Brain microvascular endothelial cell (primary cell): ENCODE data around the gene SLC2A11.
"Not testable (repeated sequence)": the region's sequence is repeated elsewhere in the genome, so short reads cannot be mapped to it uniquely, and the experiment has no call there.

Experiments
- DNase-seq: peaks from one replicate; pipeline ENCODE4 v3.0.0-alpha.2; 2020
- H3K27ac ChIP-seq: fragments of 250-450 bp; sonication (Bioruptor Pico); 2 replicates; pipeline ENCODE4 v1.5.1; 2020; ENCODE audit warnings: mild to moderate bottlenecking, moderate library complexity
- H3K27me3 ChIP-seq: fragments of 250-450 bp; sonication (Bioruptor Pico); replicated peaks from 2 replicates; pipeline ENCODE4 v1.5.1; 2020; ENCODE audit warnings: mild to moderate bottlenecking
- H3K36me3 ChIP-seq: fragments of 250-450 bp; sonication (Bioruptor Pico); replicated peaks from 2 replicates; pipeline ENCODE4 v1.5.1; 2020; ENCODE audit warnings: mild to moderate bottlenecking
- H3K4me3 ChIP-seq: 2 replicates; pipeline ENCODE4 v1.5.1; 2011; ENCODE audit warnings: low read depth, mild to moderate bottlenecking, control low read depth, low read length, moderate library complexity
- in situ Hi-C: cut with HindIII; loops from 2 replicates; pipeline ENCODE4 v1.10.0; 2017; ENCODE audit warnings: low sequenced_read_pairs, low pct_ligation_motif_present
- TF ChIP-seq, protein P1 (sequence below): IDR thresholded peaks from 2 replicates; pipeline ENCODE4 v1.5.1; 2011; ENCODE audit warnings: low read depth, mild to moderate bottlenecking, moderate library complexity, low read length, control low read depth, inconsistent platforms; ENCODE audit errors: missing control alignments

The SLC2A11 gene

DNA sequence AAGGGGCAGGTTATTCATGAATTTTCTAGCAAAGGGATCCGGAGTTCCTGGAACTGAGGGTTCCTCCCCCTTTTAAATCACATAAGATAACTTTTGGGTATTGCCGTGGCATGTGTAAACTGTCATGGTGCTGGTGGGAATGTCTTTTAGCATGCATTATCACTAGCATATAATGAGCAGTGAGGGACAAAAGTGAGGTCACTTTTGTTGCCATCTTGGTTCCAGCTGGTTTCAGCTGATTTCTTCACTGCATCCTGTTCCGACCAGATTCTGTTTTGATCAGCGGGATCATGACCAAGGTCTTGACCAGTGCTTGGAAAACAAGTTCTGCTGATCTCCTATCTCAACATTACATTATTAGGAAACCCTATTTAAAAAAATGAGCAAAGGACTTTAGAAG, 43.9 kb downstream of the SLC2A11 start:
- no peaks in the 10 kb centered on the region for H3K27me3 ChIP-seq
- H3K36me3 ChIP-seq, result peaks cover 7% of the 10 kb centered on the region
- no peak overlapping the region for H3K27ac ChIP-seq
- in situ Hi-C loops, result no loop called here
- no peak for DNase-seq
- no peak overlapping the region for H3K4me3 ChIP-seq
- TF ChIP-seq, protein P1, sequence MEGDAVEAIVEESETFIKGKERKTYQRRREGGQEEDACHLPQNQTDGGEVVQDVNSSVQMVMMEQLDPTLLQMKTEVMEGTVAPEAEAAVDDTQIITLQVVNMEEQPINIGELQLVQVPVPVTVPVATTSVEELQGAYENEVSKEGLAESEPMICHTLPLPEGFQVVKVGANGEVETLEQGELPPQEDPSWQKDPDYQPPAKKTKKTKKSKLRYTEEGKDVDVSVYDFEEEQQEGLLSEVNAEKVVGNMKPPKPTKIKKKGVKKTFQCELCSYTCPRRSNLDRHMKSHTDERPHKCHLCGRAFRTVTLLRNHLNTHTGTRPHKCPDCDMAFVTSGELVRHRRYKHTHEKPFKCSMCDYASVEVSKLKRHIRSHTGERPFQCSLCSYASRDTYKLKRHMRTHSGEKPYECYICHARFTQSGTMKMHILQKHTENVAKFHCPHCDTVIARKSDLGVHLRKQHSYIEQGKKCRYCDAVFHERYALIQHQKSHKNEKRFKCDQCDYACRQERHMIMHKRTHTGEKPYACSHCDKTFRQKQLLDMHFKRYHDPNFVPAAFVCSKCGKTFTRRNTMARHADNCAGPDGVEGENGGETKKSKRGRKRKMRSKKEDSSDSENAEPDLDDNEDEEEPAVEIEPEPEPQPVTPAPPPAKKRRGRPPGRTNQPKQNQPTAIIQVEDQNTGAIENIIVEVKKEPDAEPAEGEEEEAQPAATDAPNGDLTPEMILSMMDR, result no peak

DNA sequence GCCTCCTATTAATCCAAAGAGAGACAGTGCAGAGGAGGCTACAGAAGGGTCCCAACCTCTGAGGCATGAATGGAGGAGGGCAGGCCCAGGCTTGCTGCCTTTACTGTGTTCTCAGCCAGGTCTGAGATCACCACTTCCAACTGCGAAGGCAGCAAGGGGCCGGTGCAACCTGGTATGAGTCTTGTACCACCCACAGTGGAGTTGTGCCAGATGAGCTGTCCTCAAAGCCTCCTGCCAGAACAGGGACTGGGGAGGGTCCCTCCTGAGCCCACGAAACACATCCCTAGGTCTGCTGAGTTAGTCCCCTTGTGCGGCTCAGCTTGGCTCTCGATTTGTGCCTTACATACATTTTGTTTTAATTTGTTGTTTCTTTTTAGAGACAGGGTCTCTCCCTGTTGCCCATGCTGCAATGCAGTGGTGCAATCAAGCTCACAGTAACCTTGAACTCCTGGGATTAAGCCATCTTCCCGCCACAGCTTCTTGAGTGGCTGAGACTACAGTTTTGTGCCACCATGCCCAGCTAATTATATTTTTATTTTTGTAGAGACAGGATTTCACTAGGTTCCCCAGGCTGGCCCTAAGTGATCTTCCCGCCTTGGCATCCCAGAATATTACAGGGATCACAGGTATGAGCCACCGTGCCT, 45.8 kb downstream of the SLC2A11 start:
- Histone ChIP-seq H3K4me3 (no peak overlapping the region), H3K36me3 (no peaks in the 10 kb centered on the region), H3K27ac (no peak overlapping the region), H3K27me3 (no peaks in the 10 kb centered on the region)
- TF ChIP-seq, protein P1, result no peak
- in situ Hi-C loops, result no loop called here
- DNase-seq, result no peak

DNA sequence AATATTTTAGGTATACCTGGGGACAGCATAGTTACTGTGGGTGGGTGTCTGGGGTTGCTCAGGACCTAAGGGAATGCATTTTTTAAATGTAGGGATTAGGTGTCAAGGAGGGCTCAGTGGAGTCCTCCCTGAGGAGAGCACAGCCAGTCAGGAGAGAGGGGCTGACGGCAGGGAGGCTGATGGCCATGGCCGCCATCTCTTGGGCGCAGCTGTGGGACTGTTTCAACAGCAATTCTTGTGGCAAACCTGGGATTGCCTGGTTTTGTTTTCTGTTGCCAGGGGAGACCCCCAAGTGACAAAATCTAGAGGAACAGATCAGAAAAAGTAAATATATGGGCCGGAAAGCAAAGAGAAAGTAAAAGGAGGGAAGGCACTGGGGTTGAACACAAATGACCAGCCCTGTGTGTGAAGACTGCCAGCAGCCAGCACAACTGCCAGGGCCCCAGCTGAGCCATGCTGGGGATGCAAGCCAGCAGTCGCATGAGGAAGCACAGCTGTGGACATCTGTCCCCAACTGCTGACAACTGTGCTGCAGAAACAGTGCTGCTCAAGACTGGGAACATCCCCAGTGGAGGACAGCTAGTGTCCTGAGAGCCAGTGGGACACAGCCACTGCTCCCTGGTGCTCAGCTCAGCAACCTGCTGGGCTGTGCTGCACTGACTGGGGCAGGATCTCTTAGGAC, 47.0 kb downstream of the SLC2A11 start:
- H3K27ac ChIP-seq, result no peak overlapping the region
- H3K4me3 ChIP-seq, result no peak overlapping the region

DNA sequence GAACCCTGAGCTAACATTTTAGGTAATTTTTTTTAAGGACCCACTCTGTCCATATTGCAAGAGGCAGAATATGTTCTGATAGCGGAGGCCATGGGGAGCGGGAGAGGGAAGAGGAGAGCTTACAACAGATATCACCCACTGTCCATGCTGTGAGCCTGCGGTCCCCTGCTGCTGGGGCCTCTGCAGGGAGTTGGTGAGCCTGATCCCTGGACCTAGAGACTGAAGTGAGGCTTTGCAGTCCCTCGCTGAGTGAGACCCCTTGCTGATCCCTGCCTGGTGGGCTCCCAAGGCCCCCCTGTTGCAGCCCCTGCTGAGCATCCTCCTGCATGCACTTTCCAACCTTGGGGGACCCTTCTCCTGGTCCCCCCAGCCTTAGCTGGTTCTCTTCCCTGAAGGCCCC, 49.0 kb downstream of the SLC2A11 start:
- Histone ChIP-seq H3K4me3 (no peak overlapping the region), H3K36me3 (no peaks in the 10 kb centered on the region), H3K27ac (no peak overlapping the region), H3K27me3 (no peaks in the 10 kb centered on the region)
- in situ Hi-C loops, result no loop called here
- TF ChIP-seq, protein P1, result no peak
- no peak for DNase-seq

More for the DNA sequence above, 47.0 kb downstream of the SLC2A11 start:
- Histone ChIP-seq H3K27me3 (no peaks in the 10 kb centered on the region), H3K36me3 (no peaks in the 10 kb centered on the region)
- TF ChIP-seq, protein P1, result no peak
- in situ Hi-C loops, result no loop called here
- DNase-seq, result no peak

DNA sequence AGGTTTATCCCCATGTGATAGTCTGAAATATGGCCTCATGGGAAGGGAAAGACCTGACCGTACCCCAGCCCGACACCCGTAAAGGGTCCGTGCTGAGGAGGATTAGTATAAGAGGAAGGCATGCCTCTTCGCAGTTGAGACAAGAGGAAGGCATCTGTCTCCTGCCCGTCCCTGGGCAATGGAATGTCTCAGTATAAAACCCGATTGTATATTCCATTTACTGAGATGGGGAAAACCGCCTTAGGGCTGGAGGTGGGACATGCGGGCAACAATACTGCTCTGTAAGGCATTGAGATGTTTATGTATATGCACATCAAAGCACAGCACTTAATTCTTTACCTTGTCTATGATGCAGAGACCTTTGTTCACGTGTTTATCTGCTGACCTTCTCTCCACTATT, 49.7 kb downstream of the SLC2A11 start:
- H3K36me3 ChIP-seq, H3K4me3 ChIP-seq, DNase-seq, in situ Hi-C loops, H3K27ac ChIP-seq, H3K27me3 ChIP-seq: not testable (repeated sequence)

DNA sequence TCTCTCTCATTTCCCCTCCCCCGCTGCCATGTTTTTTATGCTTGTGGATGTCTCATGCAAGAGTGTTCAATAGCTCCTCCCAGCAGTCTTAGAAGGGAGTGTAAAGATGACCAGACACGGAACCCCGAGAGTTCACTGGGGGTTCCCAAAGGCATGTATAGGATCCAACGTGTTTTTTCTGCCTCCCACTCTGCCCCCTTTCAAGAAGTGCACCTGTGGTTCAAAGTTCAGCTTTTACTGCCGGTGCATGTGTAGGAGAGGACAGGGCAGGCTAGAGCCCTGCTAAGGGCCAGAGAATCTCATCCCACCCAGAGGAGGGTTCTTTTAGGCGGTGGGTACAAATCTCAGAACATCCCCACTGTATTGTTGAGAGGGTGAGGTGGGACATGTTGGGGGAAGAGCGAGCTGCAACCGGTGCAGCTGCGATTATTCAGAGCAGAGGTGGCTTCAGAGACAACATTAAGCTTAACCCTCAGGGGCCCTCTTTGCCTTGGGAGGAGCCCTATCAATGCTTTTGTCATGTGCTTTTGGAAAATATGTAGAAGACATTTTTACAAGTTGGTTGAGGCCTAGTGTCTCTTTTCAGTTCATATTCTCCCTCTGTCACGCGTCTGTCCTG, 51.0 kb downstream of the SLC2A11 start:
- no peaks in the 10 kb centered on the region for H3K27me3 ChIP-seq
- H3K27ac ChIP-seq, result no peak overlapping the region
- H3K36me3 ChIP-seq, result no peaks in the 10 kb centered on the region
- no peak for DNase-seq
- TF ChIP-seq, protein P1, result no peak
- in situ Hi-C loops, result no loop called here
- H3K4me3 ChIP-seq, result no peak overlapping the region
